Duodenal mucosa (tissue), 2 donors: ENCODE data around the gene LRRC7.

ENCODE experiments used
- H3K27ac ChIP-seq: one replicate; pipeline ENCODE4 v1.7.0; 2013; ENCODE audit warnings: low read depth, low read length
- H3K27me3 ChIP-seq, 2 donors: one replicate each; pipeline ENCODE4 v1.7.0; 2013; ENCODE audit warnings: low read length in 2 of 2, control low read depth in 1 of 2; ENCODE audit not compliant: insufficient read depth in 2 of 2, control insufficient read depth in 1 of 2
- H3K36me3 ChIP-seq, 2 donors: one replicate each; pipeline ENCODE4 v1.7.0; 2013; ENCODE audit warnings: low read length in 2 of 2, control low read depth in 1 of 2; ENCODE audit not compliant: insufficient read depth in 2 of 2, control insufficient read depth in 1 of 2
- H3K4me1 ChIP-seq, 2 donors: one replicate each; pipeline ENCODE4 v1.7.0; 2013; ENCODE audit warnings: low read length in 2 of 2, control low read depth in 1 of 2; ENCODE audit not compliant: insufficient read depth in 2 of 2, control insufficient read depth in 1 of 2
- H3K4me3 ChIP-seq, 2 donors: one replicate each; pipeline ENCODE4 v1.7.0; 2013; ENCODE audit warnings: low read length in 2 of 2, low read depth in 1 of 2
- H3K9ac ChIP-seq, 2 donors: one replicate each; pipeline ENCODE4 v1.7.0; 2013; ENCODE audit warnings: low read length in 2 of 2, low read depth in 1 of 2
- H3K9me3 ChIP-seq, 2 donors: one replicate each; pipeline ENCODE4 v1.7.0; 2013; ENCODE audit warnings: low read length in 2 of 2, control low read depth in 1 of 2; ENCODE audit not compliant: control insufficient read depth in 1 of 2

The LRRC7 gene

DNA sequence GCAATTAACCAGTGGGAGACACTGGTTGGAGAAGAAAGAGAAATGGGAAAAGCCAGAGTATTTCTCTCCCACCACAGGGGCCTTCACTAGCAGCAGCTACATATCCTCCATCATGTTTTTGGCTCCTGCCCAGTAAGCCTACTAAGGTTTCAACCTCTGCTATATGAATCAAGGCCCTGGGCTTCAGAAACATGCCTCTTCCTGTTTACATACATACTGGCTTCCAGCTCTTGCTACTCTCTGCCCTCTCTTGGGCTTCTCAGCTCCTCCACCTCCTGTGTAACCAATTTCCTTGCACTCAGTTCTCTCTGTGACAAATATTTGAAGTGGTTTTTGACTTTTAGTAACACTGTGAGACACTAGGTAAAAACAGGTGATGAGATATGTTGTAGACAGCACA is 80.8 kb downstream of the LRRC7 start:
- H3K9ac ChIP-seq = no peak overlapping the region
- no peaks in the 10 kb centered on the region for H3K36me3 ChIP-seq
- H3K27ac ChIP-seq = no peak overlapping the region
- no peaks in the 10 kb centered on the region for H3K9me3 ChIP-seq
- H3K4me3 ChIP-seq = no peak overlapping the region
- H3K27me3 ChIP-seq = no peaks in the 10 kb centered on the region
- H3K4me1 ChIP-seq = no peaks in the 10 kb centered on the region

DNA sequence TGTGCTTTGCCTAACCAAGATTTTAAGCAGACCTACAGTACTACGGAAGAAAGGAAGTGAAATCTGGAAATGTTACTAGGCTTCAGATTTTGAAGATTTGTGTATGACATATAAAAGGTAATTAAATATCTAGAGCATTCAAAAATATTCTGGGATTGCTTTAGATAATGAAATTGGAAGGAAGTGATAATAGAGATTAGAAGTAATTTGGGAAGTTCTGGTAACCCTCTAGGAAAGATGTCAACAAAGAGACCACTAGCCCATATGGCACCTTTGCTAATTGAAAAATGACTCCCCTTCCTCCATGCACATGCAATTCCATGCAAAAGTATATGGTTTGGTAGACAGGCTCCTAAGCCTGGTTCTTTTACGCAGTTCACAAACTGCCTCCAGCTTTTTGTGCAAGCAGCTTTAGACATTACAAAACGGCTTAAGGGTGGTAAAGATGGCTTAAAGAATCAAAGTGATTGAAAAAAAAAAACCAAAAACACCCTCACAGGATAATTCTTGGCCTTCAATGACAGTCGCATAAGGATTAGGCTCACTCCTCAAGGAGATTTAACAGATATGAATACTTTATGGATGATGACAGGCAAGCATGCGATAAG is 81.8 kb downstream of the LRRC7 start:
- no peaks in the 10 kb centered on the region for H3K9me3 ChIP-seq
- H3K4me3 ChIP-seq = no peak overlapping the region
- no peaks in the 10 kb centered on the region for H3K27me3 ChIP-seq
- no peaks in the 10 kb centered on the region for H3K4me1 ChIP-seq
- no peak overlapping the region for H3K9ac ChIP-seq
- H3K36me3 ChIP-seq = no peaks in the 10 kb centered on the region
- no peak overlapping the region for H3K27ac ChIP-seq

DNA sequence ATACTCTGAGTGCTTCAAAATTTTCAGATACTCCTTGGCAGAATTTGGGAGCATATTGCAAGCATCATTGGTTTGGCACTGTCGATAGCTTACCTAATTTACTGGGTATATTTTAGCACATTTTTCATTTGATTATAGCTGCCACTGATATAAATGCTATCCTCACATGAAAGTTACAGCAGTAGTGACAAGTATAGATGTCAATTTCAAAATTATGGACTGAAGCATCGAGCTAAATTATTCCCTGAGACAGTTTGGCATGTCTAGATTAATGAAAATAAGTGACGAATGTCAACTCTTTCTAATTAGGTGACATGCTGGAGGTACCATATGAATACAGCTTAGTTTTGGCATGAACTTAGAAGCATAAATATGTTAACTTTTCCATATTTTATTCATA is 83.1 kb downstream of the LRRC7 start:
- Histone ChIP-seq H3K27ac (no peak overlapping the region), H3K36me3 (no peaks in the 10 kb centered on the region), H3K4me3 (no peak overlapping the region), H3K9ac (no peak overlapping the region), H3K4me1 (no peaks in the 10 kb centered on the region), H3K27me3 (no peaks in the 10 kb centered on the region), H3K9me3 (no peaks in the 10 kb centered on the region)

DNA sequence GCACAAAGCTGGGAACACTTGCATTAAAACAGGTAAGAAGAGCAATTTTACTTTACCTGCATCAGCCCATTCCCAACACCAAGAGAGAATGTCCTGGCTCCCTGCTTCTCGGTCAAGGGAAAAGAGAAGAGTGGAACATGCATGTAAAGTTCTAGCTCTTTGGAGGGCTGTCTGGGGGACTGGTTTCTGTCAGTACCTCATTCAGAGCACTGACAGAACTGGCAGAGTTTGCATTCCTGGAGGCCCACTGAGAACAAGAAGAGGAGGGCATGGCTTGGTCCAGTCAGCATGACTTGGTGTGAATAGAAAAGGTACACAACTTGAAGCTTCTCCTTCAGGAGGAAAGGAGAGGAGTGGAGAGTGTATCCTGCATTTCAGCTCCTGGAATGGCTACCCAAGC is 83.9 kb downstream of the LRRC7 start:
- no peaks in the 10 kb centered on the region for H3K9me3 ChIP-seq
- H3K9ac ChIP-seq = no peak overlapping the region
- no peak overlapping the region for H3K4me3 ChIP-seq
- H3K27ac ChIP-seq = no peak overlapping the region
- no peaks in the 10 kb centered on the region for H3K36me3 ChIP-seq
- no peaks in the 10 kb centered on the region for H3K4me1 ChIP-seq
- no peaks in the 10 kb centered on the region for H3K27me3 ChIP-seq

DNA sequence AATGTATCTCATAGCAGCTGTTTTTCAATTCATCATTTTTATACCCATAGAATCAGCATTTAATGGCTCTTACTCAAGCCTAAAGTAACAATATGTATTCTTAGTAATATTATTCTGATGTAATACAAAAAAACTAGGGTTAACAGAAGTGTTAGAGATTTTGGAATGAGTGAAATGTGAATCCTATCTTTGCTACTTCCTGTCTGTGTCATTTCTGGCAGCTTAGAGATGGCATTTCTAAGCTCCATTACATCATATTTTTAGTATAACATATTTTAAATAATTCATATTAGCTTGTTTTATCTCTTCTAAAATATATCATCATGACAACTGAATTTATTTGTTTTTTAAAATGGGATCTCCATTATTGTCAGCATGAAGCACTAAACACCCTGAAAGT is 90.2 kb downstream of the LRRC7 start:
- no peak overlapping the region for H3K9ac ChIP-seq
- H3K27ac ChIP-seq = no peak overlapping the region
- no peaks in the 10 kb centered on the region for H3K27me3 ChIP-seq
- H3K4me3 ChIP-seq = no peak overlapping the region
- no peaks in the 10 kb centered on the region for H3K36me3 ChIP-seq
- H3K9me3 ChIP-seq = no peaks in the 10 kb centered on the region
- H3K4me1 ChIP-seq = no peaks in the 10 kb centered on the region

DNA sequence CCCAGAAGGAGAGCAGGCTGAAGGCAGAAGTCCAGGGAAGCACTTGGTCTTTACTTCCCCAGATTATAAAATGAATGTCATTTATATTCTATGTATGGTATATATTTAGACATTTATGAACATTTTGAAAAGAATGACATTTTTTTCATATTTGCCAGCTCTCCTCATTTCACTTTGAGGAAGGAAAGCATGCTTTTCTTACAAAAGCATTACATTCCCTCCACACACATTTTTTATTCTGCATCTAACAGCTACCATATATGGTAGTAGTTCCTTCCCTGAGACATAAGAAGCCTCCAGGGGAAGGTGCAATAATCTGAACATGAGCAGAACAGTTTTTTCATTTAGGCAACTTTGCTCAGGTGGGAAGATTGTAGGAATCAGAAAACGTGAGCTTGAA is 94.0 kb downstream of the LRRC7 start:
- H3K4me3 ChIP-seq = no peak overlapping the region
- no peak overlapping the region for H3K9ac ChIP-seq
- H3K9me3 ChIP-seq = no peaks in the 10 kb centered on the region
- H3K27ac ChIP-seq = no peak overlapping the region
- H3K4me1 ChIP-seq = no peaks in the 10 kb centered on the region
- no peaks in the 10 kb centered on the region for H3K27me3 ChIP-seq
- no peaks in the 10 kb centered on the region for H3K36me3 ChIP-seq

DNA sequence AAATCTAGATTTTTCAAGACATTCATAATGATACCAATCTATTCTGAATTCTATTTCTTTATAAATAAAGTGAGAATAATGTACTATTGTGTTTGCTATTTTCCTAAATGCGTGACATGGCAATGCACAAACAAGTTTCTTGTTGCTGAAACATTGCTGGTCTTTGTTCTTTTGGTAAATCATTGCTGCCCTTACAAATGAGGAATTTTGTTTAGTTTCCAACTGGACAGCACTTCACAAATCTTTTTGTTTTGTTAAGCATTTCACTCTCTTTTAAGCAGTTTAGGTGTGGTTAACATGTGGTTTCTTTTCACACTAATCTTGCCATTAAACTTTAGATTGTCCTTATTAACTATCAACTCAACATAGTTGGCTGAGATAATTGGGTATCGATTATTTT is 94.6 kb downstream of the LRRC7 start:
- H3K4me1 ChIP-seq = no peaks in the 10 kb centered on the region
- no peaks in the 10 kb centered on the region for H3K36me3 ChIP-seq
- no peaks in the 10 kb centered on the region for H3K9me3 ChIP-seq
- H3K9ac ChIP-seq = no peak overlapping the region
- H3K4me3 ChIP-seq = no peak overlapping the region
- H3K27ac ChIP-seq = no peak overlapping the region
- H3K27me3 ChIP-seq = no peaks in the 10 kb centered on the region

DNA sequence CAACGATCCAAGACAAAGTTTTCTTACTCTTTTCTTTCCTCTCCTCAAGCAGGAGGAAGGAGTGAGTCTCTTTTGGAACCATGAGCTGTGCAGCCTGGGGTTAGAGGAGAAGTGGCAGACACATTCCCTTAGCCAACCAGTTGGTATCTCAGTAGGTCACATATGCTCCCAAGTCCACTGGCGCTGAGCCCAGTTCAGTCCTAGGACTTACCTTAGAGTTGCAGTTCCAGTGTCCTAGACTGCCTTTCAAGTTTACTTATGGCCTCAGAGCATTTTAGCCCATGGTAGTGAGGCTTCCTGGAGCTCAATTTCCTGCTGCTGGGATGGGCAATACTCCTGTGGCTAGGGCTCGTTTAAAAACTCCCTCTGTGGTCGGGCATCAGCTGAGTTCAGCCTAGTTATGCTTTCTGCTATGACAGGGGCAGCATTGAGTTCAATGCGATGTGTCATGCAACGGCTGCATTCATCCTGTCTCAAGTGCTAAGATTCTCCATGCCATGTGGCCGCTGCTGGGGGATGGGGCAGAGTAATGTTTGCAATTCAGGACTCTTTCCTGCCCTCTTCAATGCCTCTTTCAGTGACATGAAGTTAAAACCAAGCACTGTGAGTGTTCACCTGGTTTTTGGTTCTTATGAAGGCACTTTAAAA is 103.8 kb downstream of the LRRC7 start:
- H3K9ac ChIP-seq = no peak overlapping the region
- H3K27ac ChIP-seq = no peak overlapping the region

DNA sequence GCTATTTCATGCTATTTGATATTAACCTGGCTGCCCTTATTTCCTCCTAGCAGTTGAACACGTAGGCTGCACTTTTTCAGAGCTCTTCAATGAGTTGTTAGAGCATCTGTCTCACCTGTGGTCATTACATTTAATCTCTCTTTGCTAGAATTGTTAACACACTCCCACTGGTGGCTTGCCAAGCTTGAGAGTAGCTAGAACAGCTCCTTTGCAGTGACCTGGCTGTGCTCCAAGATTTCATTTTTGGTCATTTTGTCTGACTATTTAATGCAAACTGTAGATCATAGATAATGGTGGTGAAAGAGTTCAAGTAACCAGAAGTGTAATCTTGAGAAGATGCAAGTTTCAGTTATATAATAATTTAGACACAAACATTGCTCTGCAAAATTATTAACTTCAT is 105.6 kb downstream of the LRRC7 start:
- no peaks in the 10 kb centered on the region for H3K4me1 ChIP-seq
- no peak overlapping the region for H3K27ac ChIP-seq
- no peaks in the 10 kb centered on the region for H3K27me3 ChIP-seq
- no peaks in the 10 kb centered on the region for H3K36me3 ChIP-seq
- H3K4me3 ChIP-seq = no peak overlapping the region
- no peak overlapping the region for H3K9ac ChIP-seq
- no peaks in the 10 kb centered on the region for H3K9me3 ChIP-seq

More for the DNA sequence above, 103.8 kb downstream of the LRRC7 start:
- H3K4me3 ChIP-seq = no peak overlapping the region
- no peaks in the 10 kb centered on the region for H3K27me3 ChIP-seq
- H3K36me3 ChIP-seq = no peaks in the 10 kb centered on the region
- H3K9me3 ChIP-seq = no peaks in the 10 kb centered on the region
- no peaks in the 10 kb centered on the region for H3K4me1 ChIP-seq

DNA sequence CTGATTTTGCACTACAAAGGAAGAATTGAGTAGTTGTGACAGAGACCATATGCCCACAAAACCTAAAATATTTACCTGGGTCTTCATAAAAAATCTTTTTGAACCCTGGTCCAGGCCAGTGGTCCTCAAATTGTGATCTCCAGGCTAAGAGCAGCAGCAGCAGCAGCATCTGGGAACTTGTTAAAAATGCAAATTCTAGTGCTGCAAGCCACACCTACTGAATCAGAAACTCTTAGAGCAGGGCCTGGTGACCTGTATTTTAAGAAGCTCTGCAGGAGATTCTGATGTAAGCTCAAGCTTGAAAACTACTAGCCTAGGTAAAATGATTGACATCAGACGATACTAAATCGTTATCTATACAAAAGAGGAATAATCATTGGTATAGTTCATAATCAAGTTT is 112.2 kb downstream of the LRRC7 start:
- Histone ChIP-seq H3K9ac (no peak overlapping the region), H3K36me3 (no peaks in the 10 kb centered on the region), H3K27me3 (no peaks in the 10 kb centered on the region), H3K27ac (no peak overlapping the region), H3K4me1 (no peaks in the 10 kb centered on the region), H3K9me3 (no peaks in the 10 kb centered on the region), H3K4me3 (no peak overlapping the region)
